A549 (cell line): ENCODE data around the gene DKC1. TPM values are rescaled to one million over a fixed set of nuclear protein-coding genes. Genes with fewer than 3 reads are reported as not detected.

Experiments used
- ATAC-seq, 2 experiments: fragments of 200-7000 bp in 1 of 2; fragments of >200 bp in 1 of 2; cut with Nextera tagmentation in 1 of 2; cut with Tn5 transposase in 1 of 2; 3 replicates each; pipeline versions ENCODE4 v1.8.0 to v1.9.1; 2018 to 2020; ENCODE audit warnings: mild to moderate bottlenecking in 1 of 2, moderate library complexity in 1 of 2
- CTCF ChIA-PET: fragments of 300-600 bp; sonication (Branson Sonifier 250); formaldehyde crosslinking; extraction: SDS; loops from one replicate; lab custom pipeline; 2021; ENCODE audit warnings: antibody characterized with exemption, inconsistent platforms; lab: Yijun Ruan, JAX
- POLR2A ChIA-PET: fragments of 350-600 bp; formaldehyde crosslinking; extraction: SDS; loops from one replicate; lab custom pipeline; 2021; ENCODE audit warnings: antibody characterized with exemption, inconsistent platforms; lab: Yijun Ruan, JAX
- DNase-seq, 2 experiments: peaks; one replicate each; pipeline versions ENCODE4 v3.0.0 to v3.0.0-alpha.2; 2011 to 2016; ENCODE audit warnings: low read depth in 1 of 2, low spot score in 1 of 2
- FAIRE-seq: peaks from 2 replicates; lab custom pipeline; 2011; peaks lifted over from hg19 to GRCh38; lab: Jason Lieb, UNC
- H3K27ac ChIP-seq, 2 experiments: fragments of >200 bp; sonication (Bioruptor Twin); formaldehyde crosslinking; 3 replicates each; pipeline ENCODE4 v1.5.1; 2016 to 2017
- H3K4me1 ChIP-seq: fragments of >200 bp; sonication (Bioruptor Twin); formaldehyde crosslinking; 3 replicates; pipeline ENCODE4 v1.6.1; 2016
- H3K4me2 ChIP-seq: fragments of >200 bp; sonication (Bioruptor Twin); formaldehyde crosslinking; 3 replicates; pipeline ENCODE4 v1.6.1; 2016
- H3K4me3 ChIP-seq: fragments of >200 bp; sonication (Bioruptor Twin); formaldehyde crosslinking; 3 replicates; pipeline ENCODE4 v1.5.1; 2016
- H3K9me3 ChIP-seq: fragments of >200 bp; sonication (Bioruptor Twin); formaldehyde crosslinking; 3 replicates; pipeline ENCODE4 v1.6.1; 2016
- CHD4 ChIP-seq: fragments of 200-600 bp; sonication (generic); IDR thresholded peaks from 2 replicates; pipeline ENCODE4 v1.6.1; 2016; ENCODE audit warnings: antibody characterized with exemption, mild to moderate bottlenecking, borderline replicate concordance
- CTCF ChIP-seq: fragments of >200 bp; sonication (Bioruptor Twin); formaldehyde crosslinking; IDR thresholded peaks from 3 replicates; pipeline ENCODE4 v1.5.1; 2016
- EHMT2 ChIP-seq: fragments of 200-600 bp; sonication (generic); IDR thresholded peaks from 2 replicates; pipeline ENCODE4 v1.6.1; 2016; ENCODE audit warnings: antibody characterized with exemption, low read depth, mild to moderate bottlenecking, moderate library complexity
- FOSB ChIP-seq: fragments of 250-450 bp; sonication (Bioruptor Pico); IDR thresholded peaks from 2 replicates; pipeline ENCODE4 v1.5.0; 2020; ENCODE audit warnings: mild to moderate bottlenecking, moderate library complexity
- FOSL2 ChIP-seq, 2 experiments: fragments of 450-650 bp in 1 of 2; fragments of >200 bp in 1 of 2; sonication (Bioruptor Twin) in 1 of 2; formaldehyde crosslinking; IDR thresholded peaks; 2 replicates each; pipeline versions ENCODE4 v1.5.0 to v1.6.1; 2016 to 2020; ENCODE audit warnings: mild to moderate bottlenecking in 1 of 2, moderate library complexity in 1 of 2
- GATA3 ChIP-seq: IDR thresholded peaks from 2 replicates; pipeline ENCODE4 v1.6.1; 2012; ENCODE audit warnings: borderline replicate concordance
- HEYL ChIP-seq: fragments of 250-450 bp; sonication (Bioruptor Pico); IDR thresholded peaks from 2 replicates; pipeline ENCODE4 v1.8.0; 2021; ENCODE audit warnings: mild to moderate bottlenecking, moderate library complexity
- HOXA7 ChIP-seq: fragments of 250-450 bp; sonication (Bioruptor Pico); IDR thresholded peaks from 2 replicates; pipeline ENCODE4 v1.5.0; 2020; ENCODE audit warnings: mild to moderate bottlenecking, moderate library complexity
- HOXB13 ChIP-seq: fragments of 250-450 bp; sonication (Bioruptor Pico); IDR thresholded peaks from 2 replicates; pipeline ENCODE4 v1.5.0; 2020; ENCODE audit warnings: low read depth, mild to moderate bottlenecking, moderate library complexity
- KDM5A ChIP-seq: fragments of 200-600 bp; sonication (generic); IDR thresholded peaks from 2 replicates; pipeline ENCODE4 v1.6.1; 2016; ENCODE audit warnings: antibody characterized with exemption, mild to moderate bottlenecking
- MAFK ChIP-seq: fragments of 450-650 bp; IDR thresholded peaks from 2 replicates; pipeline ENCODE4 v1.6.1; 2014; ENCODE audit not compliant: partially characterized antibody
- MAX ChIP-seq: IDR thresholded peaks from 2 replicates; pipeline ENCODE4 v1.6.1; 2012
- POLR2A ChIP-seq: IDR thresholded peaks from 2 replicates; pipeline ENCODE4 v1.6.1; 2012; ENCODE audit warnings: mild to moderate bottlenecking, low read length
- RFX5 ChIP-seq: fragments of 450-650 bp; IDR thresholded peaks from 2 replicates; pipeline ENCODE4 v1.7.1; 2014; ENCODE audit warnings: antibody characterized with exemption, mild to moderate bottlenecking, moderate library complexity
- TP53 ChIP-seq: fragments of 250-450 bp; sonication (Bioruptor Pico); IDR thresholded peaks from 2 replicates; pipeline ENCODE4 v1.5.0; 2021; ENCODE audit warnings: mild to moderate bottlenecking, moderate library complexity
- USF2 ChIP-seq: fragments of 450-650 bp; IDR thresholded peaks from 2 replicates; pipeline ENCODE4 v1.6.1; 2014; ENCODE audit warnings: antibody characterized with exemption
- ZSCAN20 ChIP-seq: fragments of 250-450 bp; sonication (Bioruptor Pico); IDR thresholded peaks from 2 replicates; pipeline ENCODE4 v1.8.0; 2022; ENCODE audit warnings: mild to moderate bottlenecking, moderate library complexity
- WGBS: methylation state at CpG from one replicate; pipeline ENCODE4 v1.1.6; 2017; ENCODE audit errors: missing lambda C conversion rate; 5-methylcytosine and 5-hydroxymethylcytosine counted together
- polyA plus RNA-seq, 4 experiments: library from polyadenylated mRNA; depleted of rRNA in 3 of 4; stranded (reverse); fragments of >200 nt; fragmentation: RNase III in 1 of 4; extraction: RNeasy Plus Mini Kit Qiagen cat#74134 plus additional on column Dnase treatment in 1 of 4; gene quantifications; 2 replicates in 3 of 4; 3 replicates in 1 of 4; pipeline ENCODE4 v1.2.3, GENCODE V29; 2011 to 2017

The DKC1 gene
- polyA plus RNA-seq, 2 of the 4 experiments (the other 2 are of a cell fraction), result 166 to 209 TPM

GRCh38 chrX:154800478-154801210 is 38.0 kb downstream of the DKC1 start (continued):
- TF ChIP-seq USF2, result no peak
- TF ChIP-seq HOXB13 (CRISPR knock-in tag), result no peak
- TF ChIP-seq MAX, result no peak; the same call in 1 of the 2 replicates
- TF ChIP-seq RFX5, result no peak
- TF ChIP-seq CTCF, result no peak
- TF ChIP-seq ZSCAN20 (CRISPR knock-in tag), result no peak
- TF ChIP-seq MAFK, result no peak
- TF ChIP-seq HOXA7 (CRISPR knock-in tag), result no peak
- TF ChIP-seq, all 56 proteins: peak for 0

GRCh38 chrX:154802947-154803346 is 40.3 kb downstream of the DKC1 start:
- POLR2A ChIA-PET, result no interaction called here
- WGBS, result 90% methylated on average over 2 of the region's 2 CpGs
- CTCF ChIA-PET, result interaction anchor here (0.8 kb wide), 1 partner anchor 54 kb away, joined by 3 read pairs; no protein-coding TSS in a partner anchor
- no peak for DNase-seq
- Histone ChIP-seq H3K9me3 (no peaks in the 10 kb centered on the region), H3K4me2 (no peak overlapping the region)
- no peak for TF ChIP-seq HEYL (CRISPR knock-in tag)
- no peak for TF ChIP-seq EHMT2
- TF ChIP-seq GATA3, result no peak
- TF ChIP-seq MAFK, result no peak
- no peak for TF ChIP-seq FOSB (CRISPR knock-in tag)
- TF ChIP-seq, all 56 proteins: peak for 0
- H3K4me3 ChIP-seq, result no peak overlapping the region
- FAIRE-seq (no peak), ATAC-seq (no peak)
- H3K4me1 ChIP-seq, result peaks cover 36% of the 10 kb centered on the region
- no peak overlapping the region for H3K27ac ChIP-seq

- Histone ChIP-seq H3K4me2 (peak overlapping the region; percentile 88), H3K9me3 (0 out of 3 replicates have a peak, but pooled peaks cover 6% of the 10 kb centered on the region), H3K27ac (peak overlapping the region in 1 of 2 experiments; percentile 85; a peak in 4 of 6 replicates), H3K4me3 (peak overlapping the region; percentile 59), H3K4me1 (peaks cover 24% of the 10 kb centered on the region)
- DNase-seq (no peak), FAIRE-seq (no peak), ATAC-seq (no peak)
- ChIA-PET POLR2A (interaction anchor here (0.7 to 1.4 kb wide), 2 partner anchors 42 to 392 kb away, joined by 3 to 8 read pairs; partner anchors contain the start of gene DKC1), CTCF (interaction anchor here (0.7 kb wide), 1 partner anchor 19 kb away, joined by 5 read pairs; no protein-coding TSS in a partner anchor)
- TF ChIP-seq TP53 (CRISPR knock-in tag) (no peak), POLR2A (no peak), CHD4 (no peak), KDM5A (no peak), FOSL2 (IDR thresholded peaks at IDR 0.05) (no peak), FOSL2 (CRISPR knock-in tag; IDR thresholded peaks at IDR 0.05) (no peak), HOXA7 (CRISPR knock-in tag) (no peak)
- WGBS, result 67% methylated on average over 7 of the region's 7 CpGs
Observed at GRCh38 chrX:154804261-154804956, 41.7 kb downstream of the DKC1 start.
